Loucy (cell line): ENCODE results near the gene MAP4K5.
"Not testable (repeated sequence)": the region's sequence is repeated elsewhere in the genome, so short reads cannot be mapped to it uniquely, and the experiment has no call there.

ENCODE experiments used
- H2AFZ ChIP-seq: fragments of 200-600 bp; sonication (generic); 2 replicates; pipeline ENCODE4 v1.6.0; 2016; ENCODE audit warnings: antibody characterized with exemption, mild to moderate bottlenecking, low read length, moderate library complexity
- H3F3A ChIP-seq: fragments of 200-600 bp; 2 replicates; pipeline ENCODE4 v1.6.0; 2016; ENCODE audit warnings: antibody characterized with exemption, low read depth, mild to moderate bottlenecking
- H3K27me3 ChIP-seq: fragments of 200-600 bp; sonication (generic); 2 replicates; pipeline ENCODE4 v1.6.1; 2014; ENCODE audit warnings: low read length, mild to moderate bottlenecking; ENCODE audit not compliant: insufficient read depth, poor library complexity, severe bottlenecking
- H3K36me3 ChIP-seq: fragments of 200-600 bp; sonication (generic); 2 replicates; pipeline ENCODE4 v1.6.1; 2016; ENCODE audit warnings: low read length; ENCODE audit not compliant: insufficient read depth
- H3K4me1 ChIP-seq: fragments of 200-600 bp; sonication (generic); 2 replicates; pipeline ENCODE4 v1.5.1; 2014; ENCODE audit warnings: low read length, mild to moderate bottlenecking; ENCODE audit not compliant: insufficient read depth, poor library complexity, severe bottlenecking
- H3K4me2 ChIP-seq: fragments of 200-600 bp; sonication (generic); 2 replicates; pipeline ENCODE4 v1.6.0; 2014; ENCODE audit warnings: antibody characterized with exemption, low read length, low read depth, mild to moderate bottlenecking; ENCODE audit not compliant: poor library complexity, severe bottlenecking
- H3K4me3 ChIP-seq: fragments of 200-600 bp; sonication (generic); 2 replicates; pipeline ENCODE4 v1.5.1; 2014; ENCODE audit warnings: low read length, mild to moderate bottlenecking, mixed read lengths; ENCODE audit not compliant: poor library complexity, severe bottlenecking
- H3K79me2 ChIP-seq: fragments of 200-600 bp; sonication (generic); 2 replicates; pipeline ENCODE4 v1.6.1; 2014; ENCODE audit warnings: low read length; ENCODE audit not compliant: insufficient read depth
- H3K9ac ChIP-seq: fragments of 200-600 bp; sonication (generic); 2 replicates; pipeline ENCODE4 v1.6.0; 2014; ENCODE audit warnings: mild to moderate bottlenecking, low read depth, low read length, moderate library complexity; ENCODE audit not compliant: poor library complexity, severe bottlenecking
- H3K9me2 ChIP-seq: fragments of 200-600 bp; sonication (generic); replicated peaks from 2 replicates; pipeline ENCODE4 v1.6.1; 2016; ENCODE audit warnings: low read depth, low read length, mixed read lengths
- H3K9me3 ChIP-seq: fragments of 200-600 bp; sonication (generic); 2 replicates; pipeline ENCODE4 v1.6.1; 2014; ENCODE audit warnings: mild to moderate bottlenecking, antibody characterized with exemption, low read length, low read depth; ENCODE audit not compliant: insufficient read depth
- H4K20me1 ChIP-seq: fragments of 200-600 bp; sonication (generic); 2 replicates; pipeline ENCODE4 v1.6.0; 2014; ENCODE audit warnings: antibody characterized with exemption, low read length, mild to moderate bottlenecking; ENCODE audit not compliant: insufficient read depth, poor library complexity, severe bottlenecking
- CTCF ChIP-seq: fragments of 200-600 bp; sonication (generic); conservative IDR thresholded peaks from 2 replicates; pipeline ENCODE4 v1.5.1; 2014; ENCODE audit warnings: mild to moderate bottlenecking, antibody characterized with exemption, low read length
- EZH2phosphoT487 ChIP-seq: fragments of 200-600 bp; IDR thresholded peaks from 2 replicates; pipeline ENCODE4 v1.6.1; 2018; ENCODE audit warnings: antibody characterized with exemption, mild to moderate bottlenecking, moderate library complexity, borderline replicate concordance

The MAP4K5 gene

GRCh38 chr14:50562841-50563240, 30.5 kb upstream of the MAP4K5 start:
- no peaks in the 10 kb centered on the region for H3K9me2 ChIP-seq
- peaks cover 14% of the 10 kb centered on the region for H3K79me2 ChIP-seq
- H3K36me3 ChIP-seq, result no peaks in the 10 kb centered on the region
- TF ChIP-seq CTCF, result no peak
- TF ChIP-seq EZH2phosphoT487, result no peak
- no peaks in the 10 kb centered on the region for H3K9me3 ChIP-seq
- no peaks in the 10 kb centered on the region for H3F3A ChIP-seq
- no peak overlapping the region for H2AFZ ChIP-seq
- peak overlapping the region; percentile 89 for H3K4me2 ChIP-seq
- no peaks in the 10 kb centered on the region for H4K20me1 ChIP-seq
- peaks cover 24% of the 10 kb centered on the region for H3K4me1 ChIP-seq
- no peak overlapping the region for H3K4me3 ChIP-seq
- H3K27me3 ChIP-seq, result no peaks in the 10 kb centered on the region
- no peak overlapping the region for H3K9ac ChIP-seq

GRCh38 chr14:50560931-50561285, 28.5 kb upstream of the MAP4K5 start:
- Histone ChIP-seq H3K4me1 (peaks cover 24% of the 10 kb centered on the region), H2AFZ (peak overlapping the region; percentile 92), H3K79me2 (peaks cover 14% of the 10 kb centered on the region), H3K9me2 (no peaks in the 10 kb centered on the region), H3F3A (no peaks in the 10 kb centered on the region), H3K9me3 (no peaks in the 10 kb centered on the region), H3K4me3 (peak overlapping the region; percentile 86), H3K9ac (peak overlapping the region; percentile 81), H3K4me2 (peak overlapping the region; percentile 89), H3K27me3 (no peaks in the 10 kb centered on the region), H4K20me1 (no peaks in the 10 kb centered on the region), H3K36me3 (no peaks in the 10 kb centered on the region)
- TF ChIP-seq EZH2phosphoT487 (no peak), CTCF (no peak)

GRCh38 chr14:50559990-50560930, 27.9 kb upstream of the MAP4K5 start, which contains the start of gene ATL1:
ATL1 (plus strand) TSS chr14:50560145; CDS start chr14:50560266, 121 bp downstream.
- Histone ChIP-seq H3K27me3 (no peaks in the 10 kb centered on the region), H3K9me3 (no peaks in the 10 kb centered on the region), H3F3A (no peaks in the 10 kb centered on the region), H3K4me3 (peak within 1 kb of the TSS; percentile 86), H3K9me2 (no peaks in the 10 kb centered on the region), H3K9ac (peak within 1 kb of the TSS; percentile 81), H3K36me3 (no peaks in the 10 kb centered on the region), H4K20me1 (no peaks in the 10 kb centered on the region), H3K79me2 (peaks cover 14% of the 10 kb centered on the region), H3K4me2 (peak within 1 kb of the TSS; percentile 89), H2AFZ (peak within 1 kb of the TSS; percentile 92), H3K4me1 (peaks cover 24% of the 10 kb centered on the region)
- no peak for TF ChIP-seq EZH2phosphoT487
- TF ChIP-seq CTCF, result 0 out of 2 replicates have a peak, but pooled peaks have one; percentile 12

- H3K9ac ChIP-seq, H3K79me2 ChIP-seq, H3K4me2 ChIP-seq, H2AFZ ChIP-seq, H3K4me1 ChIP-seq, H3K9me3 ChIP-seq, H3K27me3 ChIP-seq, H3K36me3 ChIP-seq, H4K20me1 ChIP-seq, H3K9me2 ChIP-seq, H3K4me3 ChIP-seq, H3F3A ChIP-seq: not testable (repeated sequence)
Measured at GRCh38 chr14:50552796-50553195, 20.4 kb upstream of the MAP4K5 start.
